NB4 (cell line): ENCODE results near the gene CTSA.

Experiments
- POLR2A ChIP-seq: IDR thresholded peaks from 2 replicates; pipeline ENCODE4 v1.6.1; 2011; ENCODE audit warnings: mild to moderate bottlenecking; ENCODE audit not compliant: insufficient read length; ENCODE audit errors: extremely low read depth
- TF ChIP-seq, protein P1 (sequence below): IDR thresholded peaks from one replicate; pipeline ENCODE4 v1.5.1; 2012; ENCODE audit warnings: low read depth, low read length

GRCh38 chr20:45940053-45940452, 48.9 kb downstream of the CTSA start:
- TF ChIP-seq, protein P1, sequence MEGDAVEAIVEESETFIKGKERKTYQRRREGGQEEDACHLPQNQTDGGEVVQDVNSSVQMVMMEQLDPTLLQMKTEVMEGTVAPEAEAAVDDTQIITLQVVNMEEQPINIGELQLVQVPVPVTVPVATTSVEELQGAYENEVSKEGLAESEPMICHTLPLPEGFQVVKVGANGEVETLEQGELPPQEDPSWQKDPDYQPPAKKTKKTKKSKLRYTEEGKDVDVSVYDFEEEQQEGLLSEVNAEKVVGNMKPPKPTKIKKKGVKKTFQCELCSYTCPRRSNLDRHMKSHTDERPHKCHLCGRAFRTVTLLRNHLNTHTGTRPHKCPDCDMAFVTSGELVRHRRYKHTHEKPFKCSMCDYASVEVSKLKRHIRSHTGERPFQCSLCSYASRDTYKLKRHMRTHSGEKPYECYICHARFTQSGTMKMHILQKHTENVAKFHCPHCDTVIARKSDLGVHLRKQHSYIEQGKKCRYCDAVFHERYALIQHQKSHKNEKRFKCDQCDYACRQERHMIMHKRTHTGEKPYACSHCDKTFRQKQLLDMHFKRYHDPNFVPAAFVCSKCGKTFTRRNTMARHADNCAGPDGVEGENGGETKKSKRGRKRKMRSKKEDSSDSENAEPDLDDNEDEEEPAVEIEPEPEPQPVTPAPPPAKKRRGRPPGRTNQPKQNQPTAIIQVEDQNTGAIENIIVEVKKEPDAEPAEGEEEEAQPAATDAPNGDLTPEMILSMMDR, result no peak
- TF ChIP-seq POLR2A, result no peak
